ENCODE measurements around the gene QRFP.

GRCh38 chr9:130858739-130859705 is 37.6 kb downstream of the QRFP start:
- TF ChIP-seq CTCF (IDR thresholded peaks at IDR 0.05; ENCODE audit: borderline replicate concordance, extremely low read depth, low read length, poor library complexity, severe bottlenecking) (no peak), EZH2 (IDR thresholded peaks at IDR 0.05; ENCODE audit: borderline replicate concordance, low read depth, low read length, severe bottlenecking) (no peak)

Data from DND-41 (cell line).